H1 (cell line): ENCODE measurements around the gene BCO2.

Source experiments
- ATF3 ChIP-seq: IDR thresholded peaks from 2 replicates; pipeline ENCODE4 v1.6.1; 2011; ENCODE audit warnings: low read depth, mild to moderate bottlenecking, low read length; ENCODE audit not compliant: insufficient read depth
- CTCF ChIP-seq, 3 experiments: IDR thresholded peaks; 1 replicate in 2 of 3; 2 replicates in 1 of 3; pipeline versions ENCODE4 v1.5.1 to v1.6.1; 2011; ENCODE audit warnings: low read length in 3 of 3, mild to moderate bottlenecking in 3 of 3, inconsistent platforms in 2 of 3, low read depth in 1 of 3, moderate library complexity in 1 of 3; ENCODE audit not compliant: insufficient read depth in 1 of 3; ENCODE audit errors: control extremely low read depth in 1 of 3
- EP300 ChIP-seq, 2 experiments: IDR thresholded peaks; 1 replicate in 1 of 2; 2 replicates in 1 of 2; pipeline ENCODE4 v1.6.1; 2011 to 2012; ENCODE audit warnings: low read depth in 2 of 2, low read length in 2 of 2, mild to moderate bottlenecking in 2 of 2, borderline replicate concordance in 1 of 2, inconsistent platforms in 1 of 2, moderate library complexity in 1 of 2
- EZH2 ChIP-seq: fragments of 200-600 bp; sonication (generic); IDR thresholded peaks from 2 replicates; pipeline ENCODE4 v1.7.1; 2012; ENCODE audit warnings: low read depth, mild to moderate bottlenecking, moderate library complexity, low read length, inconsistent platforms; ENCODE audit not compliant: severe bottlenecking
- GTF2F1 ChIP-seq: IDR thresholded peaks from 2 replicates; pipeline ENCODE4 v1.6.1; 2012; ENCODE audit warnings: low read depth, low read length, improper control_type of control experiment, borderline replicate concordance
- HDAC6 ChIP-seq: IDR thresholded peaks from one replicate; pipeline ENCODE4 v1.7.1; 2012; ENCODE audit warnings: low read depth, mild to moderate bottlenecking, inconsistent platforms, low read length, moderate library complexity
- KDM1A ChIP-seq: fragments of 200-600, 300-600 bp; sonication (generic); IDR thresholded peaks from 2 replicates; pipeline ENCODE4 v1.7.1; 2016; ENCODE audit warnings: mild to moderate bottlenecking, low read length, borderline replicate concordance
- MAX ChIP-seq: IDR thresholded peaks from 2 replicates; pipeline ENCODE4 v1.6.1; 2012; ENCODE audit warnings: inconsistent platforms
- POLR2A ChIP-seq, 2 experiments: IDR thresholded peaks; 1 replicate in 1 of 2; 2 replicates in 1 of 2; pipeline ENCODE4 v1.6.1; 2011; ENCODE audit warnings: low read depth in 2 of 2, low read length in 2 of 2, mild to moderate bottlenecking in 2 of 2; ENCODE audit errors: control extremely low read depth in 1 of 2
- RFX5 ChIP-seq: IDR thresholded peaks from 2 replicates; pipeline ENCODE4 v1.6.1; 2011; ENCODE audit warnings: low read depth, low read length, improper control_type of control experiment, borderline replicate concordance
- RXRA ChIP-seq: IDR thresholded peaks from 2 replicates; pipeline ENCODE4 v1.6.1; 2011; ENCODE audit warnings: low read depth, mild to moderate bottlenecking, low read length, moderate library complexity; ENCODE audit not compliant: insufficient read depth
- SIN3A ChIP-seq, 2 experiments: IDR thresholded peaks in 1 of 2; conservative IDR thresholded peaks in 1 of 2; 2 replicates each; pipeline ENCODE4 v1.6.1; 2011 to 2012; ENCODE audit warnings: low read length in 2 of 2, improper control_type of control experiment in 1 of 2, low read depth in 1 of 2, mild to moderate bottlenecking in 1 of 2
- TAF1 ChIP-seq: IDR thresholded peaks from 2 replicates; pipeline ENCODE4 v1.6.1; 2011; ENCODE audit warnings: mild to moderate bottlenecking, low read depth, low read length

DNA sequence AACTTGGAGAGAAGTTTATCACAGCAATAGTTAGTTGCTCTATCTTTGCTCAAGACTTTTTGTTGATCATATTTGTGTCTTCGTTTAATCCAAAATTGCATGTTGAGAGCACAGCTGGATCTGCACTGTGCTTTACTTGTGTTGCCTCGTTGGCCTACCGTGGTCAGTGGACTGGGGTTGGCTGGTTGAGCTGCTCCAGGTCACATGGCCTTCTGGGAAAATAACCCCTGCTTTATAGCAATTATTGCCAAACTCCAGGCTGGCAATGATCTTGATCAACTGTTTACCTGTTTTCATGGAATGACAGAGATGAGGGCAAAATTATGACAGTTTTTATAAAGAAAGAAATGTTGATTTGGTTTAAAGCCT lies 91.1 kb downstream of the BCO2 start:
- no peak for TF ChIP-seq CTCF (IDR thresholded peaks at IDR 0.05; ENCODE audit: control extremely low read depth in 1 of 3, insufficient read depth in 1 of 3, low read depth in 1 of 3, low read length in 3 of 3)
- no peak for TF ChIP-seq EP300 (IDR thresholded peaks at IDR 0.05; ENCODE audit: borderline replicate concordance in 1 of 2, low read depth in 2 of 2, low read length in 2 of 2)
- TF ChIP-seq EZH2 = no peak
- TF ChIP-seq RXRA = no peak
- no peak for TF ChIP-seq SIN3A (conservative IDR thresholded peaks at IDR 0.05 in 1 of 2, IDR thresholded peaks at IDR 0.05 in 1 of 2; ENCODE audit: low read depth in 1 of 2, low read length in 2 of 2)
- TF ChIP-seq TAF1 = no peak
- no peak for TF ChIP-seq HDAC6
- no peak for TF ChIP-seq RFX5
- TF ChIP-seq MAX = no peak
- TF ChIP-seq POLR2A (IDR thresholded peaks at IDR 0.05; ENCODE audit: control extremely low read depth in 1 of 2, low read depth in 2 of 2, low read length in 2 of 2) = no peak
- TF ChIP-seq KDM1A = no peak
- TF ChIP-seq ATF3 = no peak
- TF ChIP-seq GTF2F1 = no peak
